ENCODE data around the gene BMAL2. TPM values are rescaled to one million over a fixed set of nuclear protein-coding genes. Genes with fewer than 3 reads are reported as not detected.

BMAL2 gene
- total RNA-seq, 1 experiment from 2014 or later = 16.2 TPM

DNA sequence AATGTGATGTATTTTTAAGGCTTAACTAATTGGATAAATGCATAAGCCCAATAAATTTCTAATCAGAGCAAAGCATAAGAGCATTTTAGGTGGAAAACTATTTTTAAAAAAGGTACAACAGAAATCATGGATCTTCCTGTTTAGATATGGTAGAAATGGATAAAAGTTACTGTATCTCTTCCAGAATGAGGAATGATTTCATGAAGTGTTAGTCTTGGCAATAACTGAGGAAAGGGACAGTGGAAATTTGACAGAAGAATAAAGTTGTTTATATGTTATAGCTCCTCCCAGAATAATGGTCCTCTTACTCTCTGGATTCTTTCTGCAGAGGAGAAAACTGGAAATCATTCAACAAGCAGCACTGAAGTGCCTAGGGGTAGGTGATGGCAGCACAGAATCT is 32.4 kb upstream of the BMAL2 start:
- Mint-ChIP-seq H3K4me1 (peaks cover 12% of the 10 kb centered on the region), H3K27me3 (ENCODE audit: low read depth) (no peaks in the 10 kb centered on the region), H3K4me3 (no peak overlapping the region), H3K9me3 (peaks cover 9% of the 10 kb centered on the region), H3K27ac (no peak overlapping the region), H3K36me3 (peaks cover 39% of the 10 kb centered on the region)
- POLR2A ChIA-PET = no interaction called here
- CTCF ChIA-PET = no interaction called here
- DNase-seq (ENCODE audit: low spot score) = no peak
- TF ChIP-seq TP53 (CRISPR knock-in tag; IDR thresholded peaks at IDR 0.05) = no peak
- no peak for TF ChIP-seq JAZF1 (CRISPR knock-in tag; IDR thresholded peaks at IDR 0.05)
- no peak for TF ChIP-seq ATF1 (CRISPR knock-in tag; IDR thresholded peaks at IDR 0.05)
- TF ChIP-seq TCF7 (CRISPR knock-in tag; IDR thresholded peaks at IDR 0.05; ENCODE audit: low read depth) = no peak
- TF ChIP-seq ELF4 (CRISPR knock-in tag; IDR thresholded peaks at IDR 0.05; ENCODE audit: low read depth) = no peak
- no peak for TF ChIP-seq SMAD3 (CRISPR knock-in tag; IDR thresholded peaks at IDR 0.05; ENCODE audit: borderline replicate concordance)
- TF ChIP-seq ZNF121 (CRISPR knock-in tag; IDR thresholded peaks at IDR 0.05) = no peak
- no peak for TF ChIP-seq FOXK1 (CRISPR knock-in tag; IDR thresholded peaks at IDR 0.05)
- TF ChIP-seq FOXJ3 (CRISPR knock-in tag; IDR thresholded peaks at IDR 0.05; ENCODE audit: borderline replicate concordance) = no peak
- ATAC-seq = no peak

DNA sequence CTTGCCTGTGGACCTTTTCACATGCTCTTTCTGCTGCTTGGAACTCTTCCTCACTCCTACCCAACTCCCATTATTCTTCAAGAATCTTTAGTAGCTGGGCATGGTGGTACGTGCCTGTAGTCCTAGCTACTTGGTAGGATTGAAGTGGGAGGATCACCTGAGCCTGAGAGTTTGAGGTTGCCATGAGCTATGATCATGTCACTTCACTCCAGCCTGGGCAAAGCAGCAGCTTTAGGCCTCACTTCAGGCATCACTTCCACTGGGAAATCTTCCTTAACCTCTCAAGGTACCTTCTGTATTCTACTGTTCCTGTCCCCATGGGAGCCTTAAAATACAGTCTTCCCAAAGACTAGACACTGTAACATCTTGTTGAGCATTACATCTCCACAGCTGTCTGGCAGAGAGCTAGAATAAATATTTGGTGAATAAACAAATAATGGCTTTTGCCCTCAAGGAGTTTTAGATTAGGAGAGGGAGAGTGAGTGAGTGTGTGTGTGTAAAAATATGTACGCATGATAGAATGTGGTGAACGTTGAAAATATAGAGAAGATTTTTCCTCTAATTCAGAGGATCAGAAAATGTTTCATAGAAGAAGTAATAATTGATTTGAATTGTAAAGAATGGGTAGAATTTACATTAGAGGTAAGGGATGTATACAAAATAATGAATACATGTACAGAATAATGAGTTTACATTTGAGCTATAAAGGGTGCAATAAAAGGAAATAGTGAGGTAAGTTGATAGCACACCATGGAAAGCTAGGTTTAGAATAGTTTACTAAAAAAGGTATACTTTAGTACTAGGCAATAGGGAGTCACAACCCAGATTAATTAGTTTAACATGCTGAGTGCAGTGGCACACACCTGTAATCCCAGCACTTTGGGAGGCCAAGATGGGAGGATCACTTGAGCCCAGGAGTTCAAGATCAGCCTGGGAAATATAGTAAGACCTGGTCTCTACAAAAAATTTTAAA is 29.2 kb upstream of the BMAL2 start:
- CTCF ChIA-PET = interaction anchor here (0.8 to 7.2 kb wide), 3 partner anchors 132 to 448 kb away, joined by 3 to 57 read pairs (median 6); partner anchors contain the start of gene TM7SF3
- H3K27ac Mint-ChIP-seq = peak overlapping the region; percentile 80; the same call in 1 of the 2 replicates
- no peak for TF ChIP-seq E2F1 (CRISPR knock-in tag; IDR thresholded peaks at IDR 0.05)
- no peak for TF ChIP-seq NFATC4 (CRISPR knock-in tag; IDR thresholded peaks at IDR 0.05)
- no peak for TF ChIP-seq MXD4 (CRISPR knock-in tag; IDR thresholded peaks at IDR 0.05; ENCODE audit: borderline replicate concordance)
- no peak for TF ChIP-seq GABPB1 (CRISPR knock-in tag; IDR thresholded peaks at IDR 0.05)
- no peak for TF ChIP-seq ZNF532 (CRISPR knock-in tag; IDR thresholded peaks at IDR 0.05; ENCODE audit: borderline replicate concordance)
- TF ChIP-seq, protein P1, sequence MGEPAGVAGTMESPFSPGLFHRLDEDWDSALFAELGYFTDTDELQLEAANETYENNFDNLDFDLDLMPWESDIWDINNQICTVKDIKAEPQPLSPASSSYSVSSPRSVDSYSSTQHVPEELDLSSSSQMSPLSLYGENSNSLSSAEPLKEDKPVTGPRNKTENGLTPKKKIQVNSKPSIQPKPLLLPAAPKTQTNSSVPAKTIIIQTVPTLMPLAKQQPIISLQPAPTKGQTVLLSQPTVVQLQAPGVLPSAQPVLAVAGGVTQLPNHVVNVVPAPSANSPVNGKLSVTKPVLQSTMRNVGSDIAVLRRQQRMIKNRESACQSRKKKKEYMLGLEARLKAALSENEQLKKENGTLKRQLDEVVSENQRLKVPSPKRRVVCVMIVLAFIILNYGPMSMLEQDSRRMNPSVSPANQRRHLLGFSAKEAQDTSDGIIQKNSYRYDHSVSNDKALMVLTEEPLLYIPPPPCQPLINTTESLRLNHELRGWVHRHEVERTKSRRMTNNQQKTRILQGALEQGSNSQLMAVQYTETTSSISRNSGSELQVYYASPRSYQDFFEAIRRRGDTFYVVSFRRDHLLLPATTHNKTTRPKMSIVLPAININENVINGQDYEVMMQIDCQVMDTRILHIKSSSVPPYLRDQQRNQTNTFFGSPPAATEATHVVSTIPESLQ (CRISPR knock-in tag; IDR thresholded peaks at IDR 0.05) = no peak
- TF ChIP-seq ESRRA (CRISPR knock-in tag; IDR thresholded peaks at IDR 0.05; ENCODE audit: borderline replicate concordance) = no peak
- TF ChIP-seq KAT7 (CRISPR knock-in tag; IDR thresholded peaks at IDR 0.05; ENCODE audit: borderline replicate concordance) = no peak
- TF ChIP-seq, protein P2, sequence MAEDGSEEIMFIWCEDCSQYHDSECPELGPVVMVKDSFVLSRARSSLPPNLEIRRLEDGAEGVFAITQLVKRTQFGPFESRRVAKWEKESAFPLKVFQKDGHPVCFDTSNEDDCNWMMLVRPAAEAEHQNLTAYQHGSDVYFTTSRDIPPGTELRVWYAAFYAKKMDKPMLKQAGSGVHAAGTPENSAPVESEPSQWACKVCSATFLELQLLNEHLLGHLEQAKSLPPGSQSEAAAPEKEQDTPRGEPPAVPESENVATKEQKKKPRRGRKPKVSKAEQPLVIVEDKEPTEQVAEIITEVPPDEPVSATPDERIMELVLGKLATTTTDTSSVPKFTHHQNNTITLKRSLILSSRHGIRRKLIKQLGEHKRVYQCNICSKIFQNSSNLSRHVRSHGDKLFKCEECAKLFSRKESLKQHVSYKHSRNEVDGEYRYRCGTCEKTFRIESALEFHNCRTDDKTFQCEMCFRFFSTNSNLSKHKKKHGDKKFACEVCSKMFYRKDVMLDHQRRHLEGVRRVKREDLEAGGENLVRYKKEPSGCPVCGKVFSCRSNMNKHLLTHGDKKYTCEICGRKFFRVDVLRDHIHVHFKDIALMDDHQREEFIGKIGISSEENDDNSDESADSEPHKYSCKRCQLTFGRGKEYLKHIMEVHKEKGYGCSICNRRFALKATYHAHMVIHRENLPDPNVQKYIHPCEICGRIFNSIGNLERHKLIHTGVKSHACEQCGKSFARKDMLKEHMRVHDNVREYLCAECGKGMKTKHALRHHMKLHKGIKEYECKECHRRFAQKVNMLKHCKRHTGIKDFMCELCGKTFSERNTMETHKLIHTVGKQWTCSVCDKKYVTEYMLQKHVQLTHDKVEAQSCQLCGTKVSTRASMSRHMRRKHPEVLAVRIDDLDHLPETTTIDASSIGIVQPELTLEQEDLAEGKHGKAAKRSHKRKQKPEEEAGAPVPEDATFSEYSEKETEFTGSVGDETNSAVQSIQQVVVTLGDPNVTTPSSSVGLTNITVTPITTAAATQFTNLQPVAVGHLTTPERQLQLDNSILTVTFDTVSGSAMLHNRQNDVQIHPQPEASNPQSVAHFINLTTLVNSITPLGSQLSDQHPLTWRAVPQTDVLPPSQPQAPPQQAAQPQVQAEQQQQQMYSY (CRISPR knock-in tag; IDR thresholded peaks at IDR 0.05) = no peak
- TF ChIP-seq SP1 (CRISPR knock-in tag; conservative IDR thresholded peaks at IDR 0.05) = no peak
- no peak for TF ChIP-seq GTF2I (CRISPR knock-in tag; conservative IDR thresholded peaks at IDR 0.05)
- TF ChIP-seq TEAD1 (CRISPR knock-in tag; IDR thresholded peaks at IDR 0.05) = no peak

More for the DNA sequence above, 29.2 kb upstream of the BMAL2 start:
- no peaks in the 10 kb centered on the region for H3K27me3 Mint-ChIP-seq (ENCODE audit: low read depth)
- peaks cover 9% of the 10 kb centered on the region for H3K9me3 Mint-ChIP-seq
- no peak overlapping the region for H3K4me3 Mint-ChIP-seq
- POLR2A ChIA-PET = no interaction called here
- H3K4me1 Mint-ChIP-seq = peaks cover 5% of the 10 kb centered on the region; the same call in 1 of the 2 replicates
- DNase-seq (ENCODE audit: low spot score) (no peak), ATAC-seq (no peak)
- H3K36me3 Mint-ChIP-seq = peaks cover 29% of the 10 kb centered on the region

Measured in WTC11 (cell line).